Chondrocyte (in vitro differentiated cells): ENCODE measurements around the gene KRTAP12-2. TPM values are rescaled to one million over a fixed set of nuclear protein-coding genes. Genes with fewer than 3 reads are reported as not detected.

Source experiments
- DNase-seq: peaks from one replicate; pipeline ENCODE4 v3.0.0; 2021; ENCODE audit warnings: mixed read lengths, low spot score
- H3K27ac Mint-ChIP-seq: one replicate; pipeline ENCODE4 v1.8.0; 2021; ENCODE audit warnings: mild to moderate bottlenecking, moderate library complexity, mixed read lengths; ENCODE audit not compliant: unreplicated experiment
- H3K27me3 Mint-ChIP-seq: 2 replicates; pipeline ENCODE4 v1.8.0; 2021; ENCODE audit warnings: low read depth, mixed read lengths
- H3K36me3 Mint-ChIP-seq: 2 replicates; pipeline ENCODE4 v1.8.0; 2021; ENCODE audit warnings: low read depth, mixed read lengths
- H3K4me1 Mint-ChIP-seq: 2 replicates; pipeline ENCODE4 v1.8.0; 2021; ENCODE audit warnings: low read depth, mild to moderate bottlenecking, mixed read lengths
- H3K4me3 Mint-ChIP-seq: one replicate; pipeline ENCODE4 v1.8.0; 2021; ENCODE audit warnings: mild to moderate bottlenecking, moderate library complexity, mixed read lengths; ENCODE audit not compliant: unreplicated experiment
- H3K9me3 Mint-ChIP-seq: 2 replicates; pipeline ENCODE4 v1.8.0; 2021; ENCODE audit warnings: low read depth, mixed read lengths
- CTCF ChIP-seq: fragments of 200-600 bp; sonication (generic); IDR thresholded peaks from 2 replicates; pipeline ENCODE4 v1.5.0; 2021; ENCODE audit warnings: antibody characterized with exemption, mild to moderate bottlenecking, moderate library complexity
- total RNA-seq: library from RNA; stranded (reverse); gene quantifications from 3 replicates; pipeline ENCODE4 v1.2.1, GENCODE V29; 2021

The KRTAP12-2 gene
- total RNA-seq, 1 donor from 2014 or later: not detected

GRCh38 chr21:44711327-44712202 lies 44.8 kb upstream of the KRTAP12-2 start, which contains the start of gene TSPEAR:
TSPEAR (minus strand) TSS chr21:44711572; CDS start chr21:44711514, 58 bp downstream.
- TF ChIP-seq CTCF: no peak
- peaks cover 59% of the 10 kb centered on the region for H3K27me3 Mint-ChIP-seq
- H3K4me3 Mint-ChIP-seq: no peak within 1 kb of the TSS
- DNase-seq: peak; percentile 77
- no peaks in the 10 kb centered on the region for H3K36me3 Mint-ChIP-seq
- no peak within 1 kb of the TSS for H3K27ac Mint-ChIP-seq
- H3K9me3 Mint-ChIP-seq: no peaks in the 10 kb centered on the region
- H3K4me1 Mint-ChIP-seq: peaks cover 20% of the 10 kb centered on the region

- no peak for TF ChIP-seq CTCF
- no peak overlapping the region for H3K27ac Mint-ChIP-seq
- no peak overlapping the region for H3K4me3 Mint-ChIP-seq
Measured at GRCh38 chr21:44710756-44711326, 44.1 kb upstream of the KRTAP12-2 start.

GRCh38 chr21:44710294-44710665 lies 43.6 kb upstream of the KRTAP12-2 start:
- TF ChIP-seq CTCF: no peak
- DNase-seq: peak; percentile 63
- Mint-ChIP-seq H3K27me3 (peaks cover 68% of the 10 kb centered on the region), H3K36me3 (peaks cover 1% of the 10 kb centered on the region), H3K27ac (no peak overlapping the region), H3K4me3 (no peak overlapping the region), H3K9me3 (peaks cover 3% of the 10 kb centered on the region), H3K4me1 (peaks cover 18% of the 10 kb centered on the region)

More at GRCh38 chr21:44710756-44711326, 44.1 kb upstream of the KRTAP12-2 start:
- peaks cover 1% of the 10 kb centered on the region for H3K9me3 Mint-ChIP-seq
- DNase-seq: peak; percentile 77
- H3K36me3 Mint-ChIP-seq: no peaks in the 10 kb centered on the region
- peaks cover 65% of the 10 kb centered on the region for H3K27me3 Mint-ChIP-seq
- peaks cover 18% of the 10 kb centered on the region for H3K4me1 Mint-ChIP-seq

- TF ChIP-seq CTCF: no peak
- Mint-ChIP-seq H3K27ac (no peak overlapping the region), H3K27me3 (peaks cover 70% of the 10 kb centered on the region), H3K4me1 (peaks cover 18% of the 10 kb centered on the region), H3K36me3 (peaks cover 1% of the 10 kb centered on the region), H3K4me3 (no peak overlapping the region), H3K9me3 (peaks cover 3% of the 10 kb centered on the region)
- peak; percentile 78 for DNase-seq
Measured at GRCh38 chr21:44709426-44710293, 42.9 kb upstream of the KRTAP12-2 start.
